ENCODE measurements around the gene RSPH1. TPM values are rescaled to one million over a fixed set of nuclear protein-coding genes. Genes with fewer than 3 reads are reported as not detected.

RSPH1 gene
- total RNA-seq, result 0.39 TPM in 1 of 2 replicates, not detected in the other

GRCh38 chr21:42496120-42496838 lies at the start of gene RSPH1:
TSS of gene RSPH1 (minus strand) at chr21:42496224. CDS start at chr21:42496186, 38 bp downstream.

GRCh38 chr21:42513151-42513984 lies 17.3 kb upstream of the RSPH1 start, which contains the start of gene SLC37A1:
TSS of gene SLC37A1 (plus strand) at chr21:42513852. CDS start at chr21:42518455, 4,603 bp downstream.

Other genes starting within 250 kb of the RSPH1 start
- not detected in 2 replicates for gene TFF3, start 180.8 kb downstream of the RSPH1 start, total RNA-seq
- not detected in 2 replicates for gene TFF2, start 145.2 kb downstream of the RSPH1 start, total RNA-seq
- gene TFF1, start 129.7 kb downstream of the RSPH1 start, total RNA-seq, result not detected in 2 replicates
- not detected in 2 replicates for gene TMPRSS3, start 100.2 kb downstream of the RSPH1 start, total RNA-seq
- not detected in 2 replicates for gene UBASH3A, start 92.3 kb downstream of the RSPH1 start, total RNA-seq
- gene SLC37A1, start 17.6 kb upstream of the RSPH1 start, total RNA-seq, result 16.9 and 45.5 TPM in 2 replicates
- gene PDE9A, start 157.4 kb upstream of the RSPH1 start, total RNA-seq, result 0.11 and 0.39 TPM in 2 replicates